Stimulated activated CD8-positive, alpha-beta memory T cell treated with anti-CD3 and anti-CD28 coated beads, Interleukin-15, amount 100 ng/mL, for 48 hours (primary cell): Measurements from ENCODE around the gene CST5.
"Not testable (repeated sequence)": the region's sequence is repeated elsewhere in the genome, so short reads cannot be mapped to it uniquely, and the experiment has no call there.

Experiments
- DNase-seq, 2 donors: peaks; one replicate each; pipeline ENCODE4 v3.0.0-alpha.2; 2020; ENCODE audit warnings: low read depth in 2 of 2

CST5 gene

GRCh38 chr20:23889775-23890187 is 10.2 kb upstream of the CST5 start:
- peak; percentile 28 to 38 for DNase-seq

GRCh38 chr20:23887856-23888255 is 8.3 kb upstream of the CST5 start:
- no peak for DNase-seq

- no peak for DNase-seq
Measured at GRCh38 chr20:23884771-23885162, 5.2 kb upstream of the CST5 start.

- no peak for DNase-seq
Measured at GRCh38 chr20:23884136-23884770, 4.7 kb upstream of the CST5 start.

- DNase-seq = no peak
Measured at GRCh38 chr20:23881371-23881770, 1.8 kb upstream of the CST5 start.

GRCh38 chr20:23880417-23880816 is 869 bp upstream of the CST5 start:
- no peak for DNase-seq

GRCh38 chr20:23879811-23880374 is 345 bp upstream of the CST5 start:
- no peak for DNase-seq

- DNase-seq = no peak
Measured at GRCh38 chr20:23878787-23879186, 761 bp downstream of the CST5 start.

- not testable (repeated sequence) for DNase-seq
Measured at GRCh38 chr20:23878016-23878542, 1.5 kb downstream of the CST5 start.

GRCh38 chr20:23877524-23877923 is 2.0 kb downstream of the CST5 start:
- DNase-seq = no peak

GRCh38 chr20:23875606-23876237 is 3.8 kb downstream of the CST5 start:
- DNase-seq = no peak

- DNase-seq = no peak
Measured at GRCh38 chr20:23874747-23875146, 4.8 kb downstream of the CST5 start.

- DNase-seq = no peak
Measured at GRCh38 chr20:23873370-23874015, 6.1 kb downstream of the CST5 start.

- DNase-seq = no peak
Measured at GRCh38 chr20:23872065-23872464, 7.5 kb downstream of the CST5 start.

GRCh38 chr20:23870461-23870860 is 9.1 kb downstream of the CST5 start:
- no peak for DNase-seq

- DNase-seq = no peak
Measured at GRCh38 chr20:23869520-23869919, 10.0 kb downstream of the CST5 start.

- no peak for DNase-seq
Measured at GRCh38 chr20:23868321-23868720, 11.2 kb downstream of the CST5 start.

- no peak for DNase-seq
Measured at GRCh38 chr20:23867152-23867776, 12.3 kb downstream of the CST5 start.

GRCh38 chr20:23860771-23861170 is 18.8 kb downstream of the CST5 start:
- DNase-seq = not testable (repeated sequence)

- DNase-seq = no peak
Measured at GRCh38 chr20:23857962-23858595, 21.5 kb downstream of the CST5 start.

- no peak for DNase-seq
Measured at GRCh38 chr20:23856736-23857135, 22.8 kb downstream of the CST5 start.

GRCh38 chr20:23856226-23856625 is 23.3 kb downstream of the CST5 start:
- DNase-seq = no peak
